Mononuclear cell (primary cell): ENCODE results near the gene GRIN2A. TPM values are rescaled to one million over a fixed set of nuclear protein-coding genes. Genes with fewer than 3 reads are reported as not detected.

ENCODE experiments used
- H3K27me3 ChIP-seq: 2 replicates; pipeline ENCODE4 v1.6.0; 2011; ENCODE audit warnings: low read length, control low read depth; ENCODE audit not compliant: insufficient read depth
- H3K4me1 ChIP-seq: 2 replicates; pipeline ENCODE4 v1.5.1; 2011; ENCODE audit warnings: mild to moderate bottlenecking, low read length, control low read depth; ENCODE audit not compliant: insufficient read depth
- H3K4me3 ChIP-seq: 2 replicates; pipeline ENCODE4 v1.5.1; 2011; ENCODE audit warnings: mild to moderate bottlenecking, low read length, moderate library complexity
- H3K9me3 ChIP-seq: 2 replicates; pipeline ENCODE4 v1.5.1; 2011; ENCODE audit warnings: low read depth, mild to moderate bottlenecking, control low read depth, low read length
- total RNA-seq: library from RNA; depleted of rRNA; stranded (reverse); fragments of >200 nt; gene quantifications from one replicate; pipeline ENCODE4 v1.2.3, GENCODE V29; 2012

GRIN2A gene
- total RNA-seq, 1 donor = not detected

DNA sequence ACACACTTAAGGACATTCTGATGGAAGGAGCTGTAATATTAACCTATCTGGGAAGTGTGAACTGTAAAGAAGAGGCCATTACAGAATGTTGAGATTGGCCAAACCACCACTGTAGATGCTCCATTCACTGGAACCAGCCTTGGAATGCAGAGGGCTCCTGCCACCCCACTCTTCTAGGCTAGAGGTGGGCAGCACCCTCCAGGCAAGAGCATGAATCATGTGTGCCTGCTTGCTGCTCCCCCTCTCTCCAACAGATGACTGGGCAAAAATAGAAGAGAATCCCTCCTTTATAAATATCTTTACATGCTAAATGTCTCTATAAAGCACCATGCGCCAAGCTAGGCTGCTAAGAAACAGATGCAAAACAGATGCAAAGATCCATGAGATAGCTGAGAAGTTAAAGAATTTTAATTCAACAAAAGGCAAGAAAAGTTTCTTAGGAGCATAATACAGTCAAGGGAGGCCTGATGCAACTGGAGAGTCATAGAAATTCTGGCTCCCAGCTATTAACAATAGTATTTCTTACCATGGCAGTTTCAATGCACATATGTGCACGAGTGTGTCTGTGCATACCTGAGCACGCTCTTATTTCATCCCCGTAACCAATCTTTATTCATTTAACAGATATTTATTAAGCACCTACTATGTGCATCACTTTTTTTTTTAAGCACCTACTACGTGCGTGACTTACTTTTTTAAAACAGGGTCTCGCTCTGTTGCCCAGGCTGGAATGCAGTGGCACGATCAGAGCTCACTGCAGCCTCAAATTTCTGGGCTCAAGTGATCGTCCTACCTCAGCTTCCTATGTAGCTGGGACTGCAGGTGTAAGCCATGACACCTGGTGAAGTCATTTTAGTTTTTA lies 53.6 kb downstream of the GRIN2A start:
- H3K27me3 ChIP-seq = no peaks in the 10 kb centered on the region
- H3K9me3 ChIP-seq = no peaks in the 10 kb centered on the region
- H3K4me1 ChIP-seq = no peaks in the 10 kb centered on the region
- H3K4me3 ChIP-seq = no peak overlapping the region

GRCh38 chr16:10126686-10127085 lies 55.5 kb downstream of the GRIN2A start:
- no peak overlapping the region for H3K4me3 ChIP-seq
- no peaks in the 10 kb centered on the region for H3K9me3 ChIP-seq
- H3K27me3 ChIP-seq = no peaks in the 10 kb centered on the region
- no peaks in the 10 kb centered on the region for H3K4me1 ChIP-seq

DNA sequence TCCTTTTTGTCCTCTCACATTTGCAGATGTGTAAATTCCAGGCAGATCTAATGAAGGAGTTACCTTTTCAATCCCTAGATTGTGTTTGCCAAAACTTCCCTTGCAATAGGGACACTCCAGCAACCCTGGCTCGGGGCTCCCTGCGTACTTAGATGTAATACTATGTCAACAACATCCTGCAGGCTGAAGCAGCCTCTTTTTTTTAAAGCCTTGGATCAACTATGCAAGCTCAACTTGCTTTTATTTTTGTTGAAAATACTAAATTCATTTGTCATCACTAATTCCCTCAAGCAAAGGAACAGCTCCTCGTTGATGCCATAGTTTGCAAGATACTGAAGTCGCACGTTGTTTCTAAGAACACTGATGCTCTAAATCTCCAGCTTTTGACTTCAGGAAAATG lies 59.1 kb downstream of the GRIN2A start:
- no peaks in the 10 kb centered on the region for H3K9me3 ChIP-seq
- no peak overlapping the region for H3K4me3 ChIP-seq
- no peaks in the 10 kb centered on the region for H3K27me3 ChIP-seq
- H3K4me1 ChIP-seq = no peaks in the 10 kb centered on the region

DNA sequence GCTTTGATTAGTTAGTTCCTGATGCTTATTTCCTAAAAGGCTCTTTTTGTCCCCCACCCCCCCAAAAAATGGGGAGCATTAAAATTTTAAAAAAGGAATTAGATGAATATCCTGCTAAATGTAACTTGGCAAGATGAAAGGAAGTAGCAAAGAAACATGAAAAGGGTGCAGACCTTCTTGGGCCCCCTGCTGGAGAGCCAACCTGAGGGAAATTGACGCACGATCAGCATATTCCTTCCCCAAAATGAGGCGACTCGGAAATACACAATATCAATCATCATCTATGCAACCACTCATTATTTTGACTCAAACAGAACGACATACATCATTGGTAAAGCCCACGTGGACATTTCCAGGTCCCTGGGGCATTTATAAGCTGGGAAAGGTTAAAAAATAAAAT lies 59.7 kb downstream of the GRIN2A start:
- Histone ChIP-seq H3K9me3 (no peaks in the 10 kb centered on the region), H3K4me1 (no peaks in the 10 kb centered on the region), H3K27me3 (no peaks in the 10 kb centered on the region), H3K4me3 (no peak overlapping the region)

DNA sequence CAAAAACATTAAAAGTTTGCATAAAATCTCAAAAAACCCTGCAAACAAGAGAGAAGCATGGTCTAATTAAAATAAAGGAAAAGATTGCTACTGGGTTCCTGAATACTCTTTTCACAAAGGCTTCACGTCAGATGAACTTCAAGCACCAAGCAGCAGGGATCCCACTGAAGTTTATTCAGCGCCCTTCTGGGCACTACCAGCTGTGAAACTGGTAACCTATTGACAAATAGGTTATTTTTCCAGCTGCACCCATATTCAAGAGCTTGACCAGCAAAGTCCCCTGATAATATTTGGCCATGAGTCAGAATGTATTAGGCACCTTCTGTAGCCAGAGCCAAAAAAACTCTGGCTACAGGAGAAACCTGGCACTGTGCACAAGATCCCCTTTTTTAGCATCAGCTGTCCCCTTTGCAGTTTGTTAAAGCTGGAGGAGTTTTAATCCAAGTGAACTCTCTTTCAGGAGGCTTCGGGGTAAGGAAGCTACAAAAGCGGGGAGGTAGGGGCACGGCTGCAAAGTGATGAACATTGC lies 60.3 kb downstream of the GRIN2A start:
- Histone ChIP-seq H3K27me3 (no peaks in the 10 kb centered on the region), H3K4me3 (no peak overlapping the region), H3K9me3 (no peaks in the 10 kb centered on the region), H3K4me1 (no peaks in the 10 kb centered on the region)

DNA sequence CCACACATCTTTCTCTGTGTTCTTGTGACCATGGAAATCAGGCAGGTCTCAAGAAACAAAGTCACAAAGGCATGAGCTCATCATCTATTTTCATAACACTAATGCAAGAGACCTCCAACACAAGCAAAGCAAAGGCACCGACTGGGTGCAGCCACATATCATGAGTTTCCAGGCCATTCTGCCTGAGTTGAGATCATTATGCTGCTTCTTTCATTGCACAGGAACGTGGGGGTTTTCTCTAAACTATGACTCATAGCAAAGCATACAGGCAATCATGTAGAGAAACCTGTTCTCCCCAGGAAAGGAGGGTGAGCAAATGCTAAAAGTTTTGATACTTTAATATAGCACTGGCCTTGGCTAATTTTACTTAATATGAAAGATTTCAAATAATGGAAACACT lies 60.7 kb downstream of the GRIN2A start:
- H3K4me3 ChIP-seq = no peak overlapping the region
- no peaks in the 10 kb centered on the region for H3K9me3 ChIP-seq
- H3K27me3 ChIP-seq = no peaks in the 10 kb centered on the region
- H3K4me1 ChIP-seq = no peaks in the 10 kb centered on the region

DNA sequence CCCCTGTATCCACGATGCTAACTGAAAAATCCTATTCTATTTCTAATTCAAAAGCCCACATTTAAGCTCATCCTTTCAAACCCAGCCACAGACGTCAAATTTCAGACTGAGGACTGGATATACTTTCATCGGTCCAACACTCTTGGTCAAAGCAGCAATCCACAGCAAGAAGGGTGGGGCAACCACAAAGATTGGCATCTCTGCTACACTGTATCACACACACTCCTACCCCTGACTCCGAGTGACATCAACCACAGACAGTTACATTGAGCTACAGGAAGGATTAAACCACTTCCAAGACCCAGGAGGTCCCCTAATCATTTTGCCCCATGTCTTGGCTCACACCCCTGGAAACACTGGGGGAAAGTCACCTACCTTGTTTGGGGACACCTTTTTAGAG lies 61.3 kb downstream of the GRIN2A start:
- no peak overlapping the region for H3K4me3 ChIP-seq
- H3K4me1 ChIP-seq = no peaks in the 10 kb centered on the region
- H3K27me3 ChIP-seq = no peaks in the 10 kb centered on the region
- no peaks in the 10 kb centered on the region for H3K9me3 ChIP-seq

DNA sequence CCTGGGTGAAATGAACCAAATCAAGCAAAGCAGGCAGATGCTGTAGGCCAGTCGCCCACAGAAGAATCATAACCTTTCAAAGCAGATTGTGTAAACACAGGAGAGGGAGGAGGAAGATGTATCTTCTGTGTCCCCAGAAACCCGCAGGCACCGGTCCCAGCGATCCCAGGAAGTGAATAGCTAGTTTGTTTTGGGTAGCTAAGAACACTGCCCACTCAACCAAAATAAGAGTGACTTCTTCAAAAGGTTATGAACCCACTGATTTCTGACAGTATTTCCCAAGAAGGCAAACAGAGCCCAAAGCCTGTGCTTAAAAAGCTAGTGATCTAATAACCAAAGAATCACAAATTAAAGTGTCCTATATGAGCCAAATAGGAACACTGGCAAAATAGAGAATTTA lies 67.8 kb downstream of the GRIN2A start:
- H3K9me3 ChIP-seq = no peaks in the 10 kb centered on the region
- H3K27me3 ChIP-seq = no peaks in the 10 kb centered on the region
- no peaks in the 10 kb centered on the region for H3K4me1 ChIP-seq
- no peak overlapping the region for H3K4me3 ChIP-seq

- no peaks in the 10 kb centered on the region for H3K9me3 ChIP-seq
- H3K4me1 ChIP-seq = no peaks in the 10 kb centered on the region
- no peak overlapping the region for H3K4me3 ChIP-seq
- H3K27me3 ChIP-seq = no peaks in the 10 kb centered on the region
Observed at GRCh38 chr16:10113248-10113647, 69.0 kb downstream of the GRIN2A start.

DNA sequence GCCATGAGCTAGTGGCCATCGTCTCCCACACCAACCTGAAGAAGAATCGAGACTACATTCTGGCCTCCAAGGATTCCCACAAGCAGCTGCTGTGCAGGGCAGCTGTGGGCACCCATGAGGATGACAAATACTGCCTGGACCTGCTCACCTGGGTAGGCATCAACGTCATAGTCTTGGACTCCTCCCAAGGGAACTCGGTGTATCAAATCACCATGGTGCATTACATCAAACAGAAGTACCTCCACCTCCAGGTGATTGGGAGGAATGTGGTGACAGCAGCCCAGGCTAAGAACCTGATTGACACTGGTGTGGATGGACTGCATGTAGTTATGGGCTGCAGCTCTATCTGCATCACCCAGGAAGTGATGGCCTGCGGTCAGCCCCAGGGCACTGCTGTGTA lies 70.2 kb downstream of the GRIN2A start:
- no peaks in the 10 kb centered on the region for H3K4me1 ChIP-seq
- no peaks in the 10 kb centered on the region for H3K27me3 ChIP-seq
- no peak overlapping the region for H3K4me3 ChIP-seq
- H3K9me3 ChIP-seq = no peaks in the 10 kb centered on the region

DNA sequence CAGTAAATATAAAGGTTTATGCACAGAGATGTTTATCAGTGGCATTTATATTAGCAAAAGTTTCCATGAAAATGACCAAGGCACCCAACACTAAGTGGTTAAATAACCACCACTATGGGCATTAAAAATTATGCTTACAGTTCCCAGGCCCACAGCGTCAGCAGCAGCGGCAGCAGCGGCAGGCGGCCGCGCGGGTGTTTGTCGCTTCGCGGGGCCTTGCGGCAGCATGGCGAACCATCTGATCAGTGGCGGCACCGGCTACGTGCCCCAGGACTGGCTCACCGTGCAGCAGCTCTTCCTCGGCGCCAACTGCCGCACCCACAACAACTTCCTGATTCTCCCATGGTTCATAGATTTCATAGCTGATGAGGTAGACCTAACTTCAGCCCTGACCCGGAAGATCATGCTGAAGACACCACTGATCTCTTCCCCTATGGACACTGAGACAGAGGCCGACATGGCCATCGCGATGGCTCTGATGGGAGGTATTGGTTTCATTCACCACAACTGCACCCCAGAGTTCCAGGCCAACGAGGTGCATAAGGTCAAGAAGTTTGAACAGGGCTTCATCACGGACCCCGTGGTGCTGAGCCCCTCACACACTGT lies 71.0 kb downstream of the GRIN2A start:
- H3K27me3 ChIP-seq = no peaks in the 10 kb centered on the region
- no peaks in the 10 kb centered on the region for H3K4me1 ChIP-seq
- no peak overlapping the region for H3K4me3 ChIP-seq
- H3K9me3 ChIP-seq = no peaks in the 10 kb centered on the region

- Histone ChIP-seq H3K27me3 (no peaks in the 10 kb centered on the region), H3K4me1 (no peaks in the 10 kb centered on the region), H3K9me3 (no peaks in the 10 kb centered on the region), H3K4me3 (no peak overlapping the region)
Observed at GRCh38 chr16:10110552-10110951, 71.7 kb downstream of the GRIN2A start.

DNA sequence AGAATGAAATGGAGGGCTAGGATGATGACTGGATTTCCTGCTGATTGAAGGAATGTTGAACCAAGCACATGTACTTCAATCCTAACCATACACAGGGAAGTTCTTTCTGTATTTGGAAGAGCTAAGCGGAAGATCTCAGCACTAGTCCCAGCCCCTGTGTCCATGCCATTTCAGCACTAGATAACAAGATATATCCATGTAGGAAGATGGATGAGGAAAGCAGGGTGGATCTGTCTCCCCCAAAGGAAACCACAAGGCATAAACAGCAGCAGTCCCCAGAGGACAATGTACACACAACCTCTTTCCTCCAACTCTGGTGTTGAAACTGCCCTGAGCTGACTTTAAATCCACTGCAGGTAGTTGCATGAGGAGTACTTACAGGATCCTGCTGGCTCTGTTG lies 75.1 kb downstream of the GRIN2A start:
- Histone ChIP-seq H3K9me3 (no peaks in the 10 kb centered on the region), H3K4me3 (no peak overlapping the region), H3K27me3 (no peaks in the 10 kb centered on the region), H3K4me1 (no peaks in the 10 kb centered on the region)

GRCh38 chr16:10103700-10104099 lies 78.5 kb downstream of the GRIN2A start:
- H3K27me3 ChIP-seq = no peaks in the 10 kb centered on the region
- H3K4me3 ChIP-seq = no peak overlapping the region
- no peaks in the 10 kb centered on the region for H3K4me1 ChIP-seq
- H3K9me3 ChIP-seq = no peaks in the 10 kb centered on the region

- H3K4me1 ChIP-seq = no peaks in the 10 kb centered on the region
- H3K9me3 ChIP-seq = no peaks in the 10 kb centered on the region
- H3K27me3 ChIP-seq = no peaks in the 10 kb centered on the region
- H3K4me3 ChIP-seq = no peak overlapping the region
Observed at GRCh38 chr16:10103118-10103517, 79.1 kb downstream of the GRIN2A start.

- Histone ChIP-seq H3K9me3 (no peaks in the 10 kb centered on the region), H3K27me3 (no peaks in the 10 kb centered on the region), H3K4me3 (no peak overlapping the region), H3K4me1 (no peaks in the 10 kb centered on the region)
Observed at GRCh38 chr16:10100829-10101228, 81.4 kb downstream of the GRIN2A start.
